ENCODE data around the gene PDXP.

Gene PDXP

DNA sequence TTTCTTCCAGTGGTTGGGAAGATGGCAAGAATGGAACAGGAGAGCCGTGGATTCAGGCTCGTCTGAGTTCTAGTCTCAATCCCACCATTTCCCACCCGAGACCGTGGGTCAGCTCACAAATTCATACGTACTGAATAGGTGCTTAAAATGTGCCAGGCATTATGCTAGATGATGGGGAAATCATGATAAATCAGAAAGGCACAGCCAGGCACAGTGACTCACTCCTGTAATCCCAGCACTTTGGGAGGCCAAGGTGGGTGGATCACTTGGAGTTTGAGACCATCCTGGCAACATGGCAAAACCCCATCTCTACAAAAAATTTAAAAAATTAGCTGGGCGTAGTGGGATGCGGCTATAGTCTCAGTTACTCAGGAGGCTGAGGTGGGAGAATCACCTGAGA, 45.4 kb downstream of the PDXP start:
- no peak for DNase-seq

DNA sequence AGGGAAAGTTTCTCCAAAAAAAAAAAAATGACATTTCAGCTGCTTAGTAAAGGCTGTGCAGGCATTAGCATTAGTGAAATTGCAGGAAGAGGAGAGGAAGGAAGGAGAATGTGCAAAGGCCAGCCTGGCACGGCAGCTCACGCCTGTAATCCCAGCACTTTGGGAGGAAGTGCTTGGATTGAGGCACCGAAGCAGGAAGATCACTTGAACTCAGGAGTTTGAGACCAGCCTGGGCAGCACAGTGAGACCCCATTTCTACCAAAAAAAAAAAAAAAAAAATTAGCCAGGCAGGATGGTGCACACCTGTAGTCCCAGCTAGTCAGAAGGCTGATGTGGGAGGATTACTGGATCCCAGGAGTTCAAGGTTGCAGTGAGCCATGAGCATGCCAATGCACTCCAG, 46.1 kb downstream of the PDXP start:
- DNase-seq = no peak

DNA sequence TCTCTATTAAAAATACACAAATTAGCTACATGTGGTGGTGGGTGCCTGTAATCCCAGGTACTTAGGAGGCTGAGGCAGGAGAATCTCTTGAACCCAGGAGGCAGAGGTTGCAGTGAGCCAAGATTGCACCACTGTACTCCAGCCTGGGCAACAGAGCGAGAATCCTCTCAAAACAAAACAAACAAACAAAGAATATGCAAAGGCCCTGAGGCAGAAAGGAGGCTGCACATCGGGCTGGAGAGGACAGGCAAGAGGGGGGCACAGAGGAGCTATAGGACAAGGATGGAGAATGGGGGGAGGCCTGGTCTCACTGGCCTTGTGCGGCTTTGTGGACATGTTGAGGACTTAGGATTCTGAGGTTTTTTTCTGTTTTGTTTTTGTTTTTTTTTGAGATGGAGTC, 46.7 kb downstream of the PDXP start:
- DNase-seq = no peak

DNA sequence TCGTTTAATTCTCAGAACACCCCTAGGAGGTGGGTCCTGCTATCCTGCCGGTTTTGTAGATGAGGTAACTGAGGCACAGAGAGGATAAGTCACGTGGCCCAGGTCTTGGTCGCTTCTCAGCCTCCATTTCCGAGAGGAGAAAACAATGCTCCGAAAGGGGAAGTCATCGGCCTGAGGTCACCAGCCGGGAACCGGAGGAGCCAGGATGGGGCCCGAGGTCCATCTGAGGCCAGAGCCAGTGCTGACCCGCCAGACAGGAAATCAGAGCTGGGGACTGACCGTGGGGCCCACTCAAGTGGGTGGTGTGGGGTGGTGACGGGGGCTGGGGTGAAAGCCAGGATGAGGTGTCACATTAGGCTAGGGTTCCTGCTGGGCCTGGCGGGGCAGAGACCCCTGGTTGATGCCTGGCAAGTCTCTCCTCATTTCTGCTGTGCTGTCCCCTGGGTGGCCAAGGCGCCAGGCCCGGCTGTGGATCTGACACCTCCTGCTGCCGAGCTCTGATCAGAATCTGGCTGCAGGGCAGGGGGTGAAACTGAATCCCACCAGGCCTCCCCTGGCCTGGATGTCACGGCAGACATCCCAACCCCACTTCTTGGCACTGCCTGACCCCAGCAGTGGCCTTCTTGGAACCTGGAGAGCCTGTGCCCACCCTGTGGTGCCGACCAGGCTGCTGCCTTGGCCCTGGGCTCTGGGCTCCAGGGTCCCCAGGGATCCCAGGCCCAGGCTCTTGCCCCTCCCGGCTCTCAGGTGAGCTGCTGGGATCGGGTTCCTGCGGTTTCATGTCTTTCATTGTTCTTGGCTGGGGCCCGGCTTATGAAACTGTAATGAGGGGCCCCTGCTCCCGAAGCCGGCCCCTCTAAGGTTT, 50.3 kb downstream of the PDXP start:
- DNase-seq = no peak

DNA sequence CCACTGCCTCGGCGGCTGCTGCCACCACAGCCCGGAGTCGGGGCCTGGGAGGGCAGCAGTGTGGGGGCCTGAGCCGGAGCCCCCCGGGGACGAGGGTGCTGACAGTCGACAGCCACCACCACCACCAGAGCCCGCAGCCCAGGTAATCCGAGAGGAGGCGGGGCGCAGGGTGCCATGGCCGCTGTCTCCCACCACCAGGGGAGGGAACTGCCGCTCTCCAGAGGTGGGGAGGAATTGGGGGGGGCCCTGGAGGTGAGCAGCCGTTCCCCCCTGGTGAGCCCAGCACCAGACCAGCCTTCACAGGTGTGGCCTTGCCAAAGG, 50.9 kb downstream of the PDXP start:
- DNase-seq = no peak

DNA sequence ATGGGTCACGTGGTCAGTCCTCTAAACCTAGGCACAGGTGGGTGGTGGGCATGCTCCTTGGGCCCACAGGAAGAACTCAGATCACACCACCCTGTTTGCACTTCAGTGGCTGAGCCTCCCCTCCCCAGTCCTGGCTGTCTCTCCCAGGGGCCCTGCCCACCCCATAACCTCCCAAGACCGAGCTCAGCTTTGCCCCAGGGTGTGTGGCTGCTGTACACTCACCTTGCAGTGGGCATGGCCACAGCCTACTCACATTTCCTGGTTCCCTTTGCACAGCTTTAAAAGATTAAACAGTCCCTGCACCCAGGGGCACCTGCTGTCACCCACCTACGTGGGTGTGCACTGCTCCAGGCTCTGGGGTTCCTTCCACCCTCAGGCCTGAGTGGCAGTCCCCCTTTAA, 52.2 kb downstream of the PDXP start:
- no peak for DNase-seq

DNA sequence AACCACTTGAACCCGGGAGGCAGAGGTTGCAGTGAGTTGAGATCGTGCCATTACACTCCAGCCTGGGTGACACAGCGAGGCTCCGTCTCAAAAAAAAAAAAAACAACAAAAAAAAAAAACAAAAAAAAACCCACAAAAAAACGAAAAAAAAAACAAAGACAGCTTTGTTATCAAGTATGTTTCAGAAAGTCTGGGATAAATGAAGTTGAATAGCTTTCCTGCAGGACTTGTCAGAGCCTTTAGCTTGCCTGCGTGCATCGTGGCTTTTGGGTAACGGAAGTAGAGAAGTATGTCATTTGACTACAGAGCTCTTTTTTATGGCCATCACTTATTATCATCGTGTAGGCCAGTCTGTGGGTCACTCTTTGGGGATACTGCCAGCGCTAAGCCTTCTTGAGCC, 53.0 kb downstream of the PDXP start:
- no peak for DNase-seq

DNA sequence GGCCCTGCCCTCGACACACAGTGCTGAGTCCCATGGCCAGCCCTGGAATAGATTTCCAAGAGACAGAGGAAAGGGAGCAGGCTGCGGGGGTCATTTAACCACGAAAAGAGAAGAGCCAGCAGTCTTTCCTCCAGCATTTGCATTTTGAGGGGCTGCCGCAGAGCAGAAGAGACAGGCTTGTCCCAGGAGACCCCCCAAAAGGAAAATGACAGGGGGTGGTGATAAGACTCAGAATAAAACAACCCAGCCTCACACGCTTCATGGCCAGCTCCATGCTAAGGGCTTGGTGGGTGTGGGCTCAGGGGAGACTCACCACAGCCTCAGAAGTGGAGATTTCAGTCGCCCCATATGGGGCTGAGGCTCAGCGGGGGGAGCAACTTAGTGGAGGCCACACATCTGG, 55.2 kb downstream of the PDXP start:
- DNase-seq = no peak

DNA sequence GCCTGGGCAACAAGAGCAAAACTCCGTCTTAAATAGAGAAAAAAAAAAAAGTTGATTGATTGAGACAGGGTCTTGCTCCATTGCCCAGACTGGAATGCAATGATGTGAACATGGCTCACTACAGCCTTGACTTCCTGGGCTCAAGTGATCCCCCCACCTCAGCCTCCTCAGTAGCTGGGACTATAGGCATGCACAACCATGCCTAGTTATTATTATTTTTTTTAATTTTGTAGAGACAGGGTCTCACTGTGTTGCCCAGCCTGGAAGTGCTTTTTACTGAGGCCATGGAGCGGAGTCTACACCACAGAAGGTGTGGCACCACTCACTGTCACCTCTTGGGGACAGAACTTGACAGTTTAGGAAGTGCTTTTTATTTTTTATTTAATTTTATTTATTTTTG, 56.1 kb downstream of the PDXP start:
- DNase-seq = no peak

DNA sequence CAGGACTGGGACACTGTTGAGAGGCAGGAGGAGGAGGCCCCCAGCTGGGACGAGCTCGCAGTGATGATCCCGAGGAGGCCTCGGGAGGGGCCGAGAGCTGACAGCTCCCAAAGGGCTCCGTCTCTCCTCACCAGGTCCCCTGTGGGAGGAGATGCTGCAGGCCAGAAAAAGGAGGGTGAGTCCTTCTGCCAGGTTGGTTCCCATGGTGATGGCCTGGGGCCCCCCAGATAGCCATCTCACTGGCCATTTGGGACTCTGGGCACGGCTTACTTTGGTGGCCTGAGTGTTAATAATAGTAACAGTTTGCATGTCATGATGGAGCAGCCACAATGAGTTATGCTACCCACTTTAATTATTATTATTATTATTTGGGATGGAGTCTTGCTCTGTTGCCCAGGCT, 57.2 kb downstream of the PDXP start:
- DNase-seq = no peak
